Measurements from ENCODE around the gene SLC50A1.

SLC50A1 gene

DNA sequence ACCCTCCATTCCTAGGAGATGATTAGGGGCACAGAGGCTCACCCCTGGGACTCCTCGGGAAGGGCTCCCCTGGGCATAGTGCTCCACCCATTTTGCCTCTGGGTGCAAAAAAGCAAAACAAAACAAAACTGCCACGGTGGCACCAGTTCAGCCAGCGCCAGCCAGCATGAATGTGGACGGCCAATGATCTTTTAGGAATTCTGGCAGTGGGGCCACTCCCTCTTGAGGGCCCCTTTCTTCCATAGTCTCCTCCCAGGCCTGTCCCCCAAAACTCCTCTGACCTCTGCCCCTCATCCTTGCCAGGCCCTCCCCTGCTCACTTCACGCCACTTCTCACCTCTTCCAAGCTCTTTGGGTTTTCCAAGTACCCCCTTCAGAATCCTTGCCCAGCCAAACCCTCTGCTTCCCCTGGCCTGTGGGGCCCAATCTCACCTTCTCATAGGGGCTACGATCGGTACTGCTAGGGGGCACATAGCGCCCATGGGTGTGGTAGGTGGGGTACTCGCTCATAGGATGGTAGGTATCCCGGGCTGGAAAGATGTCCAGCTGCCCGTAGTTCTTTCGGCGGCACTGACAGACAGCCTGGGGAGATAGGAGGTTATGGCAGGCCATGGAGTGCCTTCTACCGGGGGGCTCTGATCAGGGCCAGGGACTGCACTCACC, 51.3 kb downstream of the SLC50A1 start:
- DNase-seq, result no peak

DNA sequence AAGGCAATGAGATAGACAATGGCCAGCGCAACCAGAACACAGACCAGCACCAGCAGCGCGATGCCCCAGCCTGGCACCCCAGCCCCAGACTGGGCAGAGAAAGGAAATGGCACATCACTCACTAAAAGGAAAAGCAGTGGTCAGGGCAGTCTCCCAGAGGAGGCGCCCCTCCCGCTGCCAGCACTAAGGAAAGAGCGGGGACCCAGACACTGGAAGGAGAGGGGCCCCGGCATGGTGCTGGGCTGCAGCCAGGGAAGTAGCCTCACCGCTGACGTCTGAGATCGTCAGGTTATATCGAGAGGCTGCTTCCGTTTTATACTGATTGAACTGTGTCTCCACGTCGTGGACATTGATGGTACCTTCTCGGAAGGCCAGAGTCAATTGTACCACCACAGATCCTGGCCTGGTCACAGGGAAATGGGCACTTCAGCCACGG, 51.8 kb downstream of the SLC50A1 start:
- DNase-seq, result no peak

GRCh38 chr1:155188268-155188667, 52.6 kb downstream of the SLC50A1 start:
- no peak for DNase-seq
